Ascending aorta (tissue), 2 donors: ENCODE data around the gene HHAT. TPM values are rescaled to one million over a fixed set of nuclear protein-coding genes. Genes with fewer than 3 reads are reported as not detected.

Experiments used
- DNase-seq, 2 donors: peaks; one replicate each; pipeline ENCODE4 v3.0.0-alpha.2; 2019; ENCODE audit warnings: low spot score in 2 of 2
- H3K27ac ChIP-seq, 2 donors: fragments of 200-600 bp; sonication (generic); one replicate each; pipeline ENCODE4 v1.5.1; 2016 to 2017; ENCODE audit warnings: mild to moderate bottlenecking in 1 of 2
- H3K27me3 ChIP-seq: fragments of 200-600 bp; sonication (generic); one replicate; pipeline ENCODE4 v1.5.1; 2017
- H3K36me3 ChIP-seq, 2 donors: fragments of 200-600 bp; sonication (generic); one replicate each; pipeline ENCODE4 v1.5.1; 2016
- H3K4me1 ChIP-seq, 2 donors: fragments of 200-600 bp; sonication (generic); one replicate each; pipeline ENCODE4 v1.5.1; 2016 to 2017; ENCODE audit warnings: mild to moderate bottlenecking in 1 of 2
- H3K4me3 ChIP-seq, 2 donors: fragments of 200-600 bp; sonication (generic); one replicate each; pipeline ENCODE4 v1.5.1; 2016 to 2017; ENCODE audit warnings: mild to moderate bottlenecking in 1 of 2
- H3K9me3 ChIP-seq, 2 donors: fragments of 200-600 bp; sonication (generic); one replicate each; pipeline ENCODE4 v1.5.1; 2016
- intact Hi-C: fragments of 100-400 bp; cut with DNase I; formaldehyde crosslinking; loops from one replicate; pipeline ENCODE4 v1.15.1; 2023
- total RNA-seq: library from RNA; depleted of rRNA; stranded (reverse); fragments of >200 nt; gene quantifications from one replicate; pipeline ENCODE4 v1.1.0, GENCODE V29; 2016
- TF ChIP-seq, protein P1 (sequence below), 3 experiments: fragments of 200-600 bp in 2 of 3; fragments of 450-650 bp in 1 of 3; sonication (generic) in 2 of 3; IDR thresholded peaks; one replicate each; pipeline ENCODE4 v1.5.1; 2016 to 2019; ENCODE audit warnings: antibody characterized with exemption in 3 of 3, mild to moderate bottlenecking in 1 of 3, moderate library complexity in 1 of 3

Gene HHAT
- total RNA-seq, 1 donor from 2014 or later, result 1.2 TPM

DNA sequence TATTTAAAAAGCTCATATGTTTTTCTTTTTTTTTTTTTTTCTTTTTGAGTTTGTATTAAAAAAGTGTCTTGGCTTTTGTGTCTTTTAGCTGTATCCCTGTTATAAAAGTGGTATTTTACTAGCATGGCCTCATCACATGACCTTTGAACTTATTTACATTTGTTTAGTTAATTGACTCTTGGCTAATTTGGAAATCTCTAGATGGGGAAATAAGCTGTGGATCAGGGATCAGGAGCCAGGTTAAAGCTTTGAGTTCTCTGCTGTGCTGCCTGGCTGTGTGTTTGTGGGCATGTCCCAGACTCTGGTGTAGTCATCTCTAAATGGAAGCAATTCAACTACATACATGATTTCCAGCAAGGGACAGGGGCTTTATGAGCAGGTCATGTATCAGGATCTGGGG is 56.5 kb downstream of the HHAT start:
- no peaks in the 10 kb centered on the region for H3K36me3 ChIP-seq

DNA sequence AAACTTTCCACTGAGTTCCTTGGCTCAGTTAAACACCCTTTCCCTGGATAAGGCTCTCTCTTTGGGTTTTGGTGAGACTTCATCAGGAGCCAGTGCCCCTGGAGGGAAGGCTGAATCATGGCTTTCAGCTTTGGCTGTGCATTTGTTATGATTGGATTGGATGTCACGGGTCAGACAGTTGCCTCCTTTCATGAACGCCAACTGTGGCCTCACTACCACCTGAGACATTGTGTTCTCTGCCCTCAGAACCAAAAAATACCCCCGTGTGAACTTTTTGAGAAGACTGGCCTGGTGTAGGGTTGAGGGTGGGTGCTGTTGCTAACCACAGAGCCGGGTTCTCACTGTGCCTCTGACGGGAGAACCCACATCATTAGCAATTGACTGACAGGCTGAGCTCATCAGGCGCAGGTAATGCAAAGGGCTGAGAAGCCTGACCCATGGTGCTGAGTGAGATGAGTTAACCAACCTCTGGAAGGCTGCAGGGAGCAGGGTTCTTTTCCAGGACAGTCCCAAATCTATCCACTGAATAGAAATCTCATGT is 65.6 kb downstream of the HHAT start:
- no peaks in the 10 kb centered on the region for H3K9me3 ChIP-seq
- TF ChIP-seq, protein P1, sequence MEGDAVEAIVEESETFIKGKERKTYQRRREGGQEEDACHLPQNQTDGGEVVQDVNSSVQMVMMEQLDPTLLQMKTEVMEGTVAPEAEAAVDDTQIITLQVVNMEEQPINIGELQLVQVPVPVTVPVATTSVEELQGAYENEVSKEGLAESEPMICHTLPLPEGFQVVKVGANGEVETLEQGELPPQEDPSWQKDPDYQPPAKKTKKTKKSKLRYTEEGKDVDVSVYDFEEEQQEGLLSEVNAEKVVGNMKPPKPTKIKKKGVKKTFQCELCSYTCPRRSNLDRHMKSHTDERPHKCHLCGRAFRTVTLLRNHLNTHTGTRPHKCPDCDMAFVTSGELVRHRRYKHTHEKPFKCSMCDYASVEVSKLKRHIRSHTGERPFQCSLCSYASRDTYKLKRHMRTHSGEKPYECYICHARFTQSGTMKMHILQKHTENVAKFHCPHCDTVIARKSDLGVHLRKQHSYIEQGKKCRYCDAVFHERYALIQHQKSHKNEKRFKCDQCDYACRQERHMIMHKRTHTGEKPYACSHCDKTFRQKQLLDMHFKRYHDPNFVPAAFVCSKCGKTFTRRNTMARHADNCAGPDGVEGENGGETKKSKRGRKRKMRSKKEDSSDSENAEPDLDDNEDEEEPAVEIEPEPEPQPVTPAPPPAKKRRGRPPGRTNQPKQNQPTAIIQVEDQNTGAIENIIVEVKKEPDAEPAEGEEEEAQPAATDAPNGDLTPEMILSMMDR (IDR thresholded peaks at IDR 0.05), result no peak
- peak; percentile 48 to 82 for DNase-seq
- no peaks in the 10 kb centered on the region for H3K36me3 ChIP-seq
- no peaks in the 10 kb centered on the region for H3K27me3 ChIP-seq
- H3K27ac ChIP-seq, result peak overlapping the region; percentile 73 to 90
- no peak overlapping the region for H3K4me3 ChIP-seq
- H3K4me1 ChIP-seq, result peaks cover 4 to 11% of the 10 kb centered on the region in 2 donors
- intact Hi-C loops, result loop anchor here (10.0 kb wide), 1 partner anchor 50 kb away; no protein-coding TSS in a partner anchor

More for the DNA sequence above, 56.5 kb downstream of the HHAT start:
- DNase-seq, result no peak
- intact Hi-C loops, result no loop called here
- Histone ChIP-seq H3K4me3 (no peak overlapping the region), H3K27ac (no peak overlapping the region), H3K27me3 (no peaks in the 10 kb centered on the region), H3K9me3 (no peaks in the 10 kb centered on the region), H3K4me1 (no peaks in the 10 kb centered on the region)
- TF ChIP-seq, protein P1 (IDR thresholded peaks at IDR 0.05), result no peak

DNA sequence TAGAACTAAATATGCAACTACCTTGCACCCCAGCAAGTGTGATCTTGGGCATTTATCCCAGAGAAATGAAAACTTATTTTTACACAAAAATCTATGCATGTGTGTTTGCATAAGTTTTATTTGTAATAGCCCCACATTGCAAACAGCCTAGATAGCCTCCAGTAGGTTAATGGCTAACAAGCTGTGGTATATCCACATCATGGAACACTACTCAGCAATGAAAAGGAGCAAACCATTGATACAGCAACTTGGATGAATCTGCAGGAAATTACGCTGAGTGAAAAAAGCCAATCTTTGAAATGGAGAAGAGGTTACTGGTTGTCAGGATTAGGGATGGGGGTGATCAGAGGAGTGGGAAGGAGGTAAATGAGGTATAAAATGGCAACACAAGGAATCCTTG is 67.8 kb downstream of the HHAT start:
- H3K27ac ChIP-seq, result no peak overlapping the region
- H3K4me1 ChIP-seq, result peaks cover 4 to 11% of the 10 kb centered on the region in 2 donors
- no peaks in the 10 kb centered on the region for H3K9me3 ChIP-seq
- DNase-seq, result no peak
- TF ChIP-seq, protein P1 (IDR thresholded peaks at IDR 0.05), result no peak
- H3K36me3 ChIP-seq, result no peaks in the 10 kb centered on the region
- no peak overlapping the region for H3K4me3 ChIP-seq
- intact Hi-C loops, result loop anchor here (10.0 kb wide), 1 partner anchor 52 kb away; no protein-coding TSS in a partner anchor
- H3K27me3 ChIP-seq, result no peaks in the 10 kb centered on the region

DNA sequence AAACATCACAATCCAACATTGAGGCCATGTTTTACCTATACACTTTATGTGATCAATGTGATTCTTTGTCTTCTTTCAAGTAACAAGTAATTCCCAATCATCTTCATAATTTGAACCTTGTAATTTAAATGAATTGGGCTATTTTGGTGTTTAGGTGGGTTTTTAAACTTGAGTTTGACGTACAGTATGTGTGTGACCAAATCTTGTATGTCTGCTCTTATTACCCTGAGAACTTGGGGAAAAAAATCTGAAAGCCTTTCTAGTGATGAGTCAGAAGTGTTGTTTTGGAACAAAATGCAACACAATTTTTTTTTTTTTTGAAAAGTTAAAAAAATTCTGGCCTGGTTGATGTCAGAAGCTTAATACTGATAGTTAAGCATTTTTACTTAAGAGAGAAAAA is 68.5 kb downstream of the HHAT start:
- intact Hi-C loops, result loop anchor here (10.0 kb wide), 1 partner anchor 52 kb away; no protein-coding TSS in a partner anchor
- Histone ChIP-seq H3K36me3 (no peaks in the 10 kb centered on the region), H3K4me3 (no peak overlapping the region), H3K9me3 (no peaks in the 10 kb centered on the region), H3K27me3 (no peaks in the 10 kb centered on the region), H3K27ac (no peak overlapping the region), H3K4me1 (peaks cover 4 to 11% of the 10 kb centered on the region in 2 donors)
- TF ChIP-seq, protein P1 (IDR thresholded peaks at IDR 0.05), result no peak
- no peak for DNase-seq

DNA sequence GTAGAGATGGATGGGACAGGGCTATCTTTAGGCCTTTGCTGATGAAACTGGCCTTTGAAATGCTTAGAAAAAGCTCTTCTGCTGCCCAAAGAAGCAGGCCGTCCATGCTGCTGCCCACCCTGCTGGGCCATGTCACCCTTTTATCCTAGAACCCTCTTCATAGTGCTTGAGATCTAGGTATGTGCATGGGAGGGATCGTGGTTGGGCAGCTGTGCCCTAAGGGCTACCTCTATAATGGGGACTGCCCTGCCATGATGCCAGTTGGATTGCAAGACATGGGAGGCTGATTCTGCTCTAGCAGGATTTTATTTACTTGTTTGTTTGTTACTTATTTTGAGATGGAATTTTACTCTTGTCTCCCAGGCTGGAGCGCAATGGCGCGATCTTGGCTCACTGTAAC is 69.0 kb downstream of the HHAT start:
- intact Hi-C loops, result loop anchor here (10.0 kb wide), 1 partner anchor 53 kb away; no protein-coding TSS in a partner anchor
- no peak overlapping the region for H3K4me3 ChIP-seq
- no peaks in the 10 kb centered on the region for H3K36me3 ChIP-seq
- no peaks in the 10 kb centered on the region for H3K9me3 ChIP-seq
- no peaks in the 10 kb centered on the region for H3K27me3 ChIP-seq
- peak overlapping the region in 1 of 2 donors; percentile 27 for H3K27ac ChIP-seq
- peaks cover 4 to 11% of the 10 kb centered on the region in 2 donors for H3K4me1 ChIP-seq
- no peak for DNase-seq
- TF ChIP-seq, protein P1 (IDR thresholded peaks at IDR 0.05), result no peak
